Hepatocyte (in vitro differentiated cells): ENCODE data around the gene CXCL16.

Experiments used
- CTCF ChIP-seq: fragments of 200-600 bp; sonication (generic); IDR thresholded peaks from 2 replicates; pipeline ENCODE4 v1.5.1; 2016; ENCODE audit warnings: antibody characterized with exemption, mild to moderate bottlenecking; ENCODE audit not compliant: poor library complexity
- EZH2 ChIP-seq: fragments of 200-600 bp; sonication (generic); IDR thresholded peaks from 2 replicates; pipeline ENCODE4 v1.6.1; 2016; ENCODE audit warnings: antibody characterized with exemption, mild to moderate bottlenecking, borderline replicate concordance

- TF ChIP-seq CTCF (no peak), EZH2 (no peak)
These were observed 18.3 kb downstream of the CXCL16 start for GRCh38 chr17:4721203-4722135.
